ENCODE measurements around the gene NEDD9.

GRCh38 chr6:11270030-11271027 lies 37.9 kb upstream of the NEDD9 start:
- TF ChIP-seq EZH2phosphoT487 (conservative IDR thresholded peaks at IDR 0.05; ENCODE audit: low read length) (no peak), CTCF (IDR thresholded peaks at IDR 0.05; ENCODE audit: insufficient read depth, low read length, poor library complexity, severe bottlenecking) (no peak)

Data from SU-DHL-6 (cell line).